Measurements from ENCODE around the gene RBM47.
"Not testable (repeated sequence)": the region's sequence is repeated elsewhere in the genome, so short reads cannot be mapped to it uniquely, and the experiment has no call there.

RBM47 gene

GRCh38 chr4:40481977-40482376, 147.7 kb downstream of the RBM47 start:
- no peak for DNase-seq

DNA sequence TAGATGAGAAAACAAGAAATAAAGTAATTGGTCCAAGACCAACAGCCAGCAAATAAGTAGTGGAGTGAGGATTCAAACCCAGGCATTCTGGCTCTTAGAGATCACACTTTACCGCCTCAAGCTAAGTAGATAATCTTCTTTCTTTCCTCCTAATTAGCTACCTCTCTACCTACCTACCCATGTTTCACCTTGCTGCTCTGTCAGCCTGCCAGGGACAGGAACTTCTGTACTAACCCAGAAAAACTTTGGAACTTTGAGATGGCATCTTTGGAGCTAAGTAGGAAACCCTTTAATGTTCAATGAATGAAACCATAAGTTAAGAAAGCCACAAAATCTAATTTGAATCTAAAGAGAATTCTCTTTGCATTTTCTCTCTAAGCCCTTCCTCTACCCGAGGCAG, 149.4 kb downstream of the RBM47 start:
- DNase-seq, result no peak

GRCh38 chr4:40479378-40479777, 150.3 kb downstream of the RBM47 start:
- no peak for DNase-seq

- DNase-seq, result no peak
Measured at GRCh38 chr4:40475609-40476008, 154.1 kb downstream of the RBM47 start.

GRCh38 chr4:40473578-40474388, 155.9 kb downstream of the RBM47 start:
- no peak for DNase-seq

DNA sequence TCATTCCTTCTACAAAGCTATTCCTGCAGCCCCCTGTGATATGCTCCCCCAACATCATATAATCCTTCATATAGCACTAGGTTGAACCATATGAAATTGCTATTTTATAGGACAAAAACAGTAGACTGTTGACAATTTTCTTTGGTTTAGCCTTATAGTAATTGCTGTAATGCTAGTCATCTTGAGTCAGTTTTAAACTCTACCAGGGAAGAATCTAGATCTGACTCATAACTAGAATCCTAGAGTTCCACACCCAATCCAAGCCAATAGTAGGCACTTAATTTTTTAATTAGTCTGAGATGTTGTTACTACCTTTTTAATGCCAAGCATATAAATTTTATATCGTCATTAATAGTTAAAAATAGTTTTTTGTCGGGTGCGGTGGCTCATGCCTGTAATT, 157.7 kb downstream of the RBM47 start:
- DNase-seq, result no peak

GRCh38 chr4:40466789-40467188, 162.9 kb downstream of the RBM47 start:
- no peak for DNase-seq

GRCh38 chr4:40462326-40462725, 167.3 kb downstream of the RBM47 start:
- DNase-seq, result no peak

DNA sequence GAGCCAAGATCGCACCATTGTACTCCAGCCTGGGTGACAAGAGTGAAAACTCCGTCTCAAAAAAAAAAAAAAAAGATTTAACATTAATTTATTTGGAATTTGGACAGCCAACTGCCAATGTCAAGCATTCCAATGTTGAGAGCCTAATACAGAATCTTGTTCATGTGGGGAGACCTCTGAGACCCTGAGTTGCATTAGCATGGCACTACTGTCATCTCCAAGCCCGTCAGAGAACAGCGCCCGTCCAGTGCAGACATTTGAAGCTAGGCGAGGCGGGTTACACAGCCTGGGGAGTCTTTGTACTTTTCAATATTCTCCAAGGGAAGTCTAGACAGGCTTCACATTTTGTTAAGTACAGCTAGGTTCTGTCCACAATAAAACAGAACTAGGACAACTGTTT, 167.8 kb downstream of the RBM47 start:
- DNase-seq, result no peak

DNA sequence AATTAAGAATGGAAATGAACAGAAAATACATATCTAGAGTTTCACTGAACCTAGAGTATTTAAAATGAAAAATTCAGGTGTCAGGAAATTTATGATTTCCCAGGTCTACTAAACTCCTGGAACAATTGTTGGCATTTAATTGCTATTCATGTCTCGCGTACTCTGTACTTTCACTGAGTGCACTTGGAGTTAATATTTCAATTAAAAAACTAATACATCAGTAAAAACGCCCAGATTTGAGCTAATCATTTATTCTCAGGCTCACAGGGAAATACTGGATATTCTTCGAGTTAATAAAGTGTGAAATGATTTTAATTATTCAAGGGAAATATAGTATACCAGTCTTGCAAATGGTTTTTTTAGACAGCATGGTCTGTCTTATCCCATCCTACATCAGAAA, 168.6 kb downstream of the RBM47 start:
- no peak for DNase-seq

DNA sequence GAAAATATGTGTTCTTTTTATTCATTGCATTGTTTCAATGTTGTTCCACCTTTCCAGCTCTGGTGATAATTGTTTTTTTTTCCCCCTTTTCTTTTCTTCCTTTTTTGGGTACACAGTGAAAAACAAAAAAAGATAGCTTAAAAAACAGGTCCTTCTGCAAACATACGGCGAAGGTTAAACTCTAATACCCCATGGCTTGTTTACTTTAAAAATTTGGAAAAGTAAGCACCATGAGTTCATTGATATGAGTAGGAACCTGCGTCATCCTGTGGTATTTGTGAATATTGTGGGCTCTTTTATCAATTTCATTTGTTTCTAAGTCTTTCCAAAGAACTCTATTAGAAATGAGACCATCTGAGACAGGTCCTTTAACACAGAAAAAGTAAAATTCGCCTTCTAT, 171.0 kb downstream of the RBM47 start:
- DNase-seq, result no peak

DNA sequence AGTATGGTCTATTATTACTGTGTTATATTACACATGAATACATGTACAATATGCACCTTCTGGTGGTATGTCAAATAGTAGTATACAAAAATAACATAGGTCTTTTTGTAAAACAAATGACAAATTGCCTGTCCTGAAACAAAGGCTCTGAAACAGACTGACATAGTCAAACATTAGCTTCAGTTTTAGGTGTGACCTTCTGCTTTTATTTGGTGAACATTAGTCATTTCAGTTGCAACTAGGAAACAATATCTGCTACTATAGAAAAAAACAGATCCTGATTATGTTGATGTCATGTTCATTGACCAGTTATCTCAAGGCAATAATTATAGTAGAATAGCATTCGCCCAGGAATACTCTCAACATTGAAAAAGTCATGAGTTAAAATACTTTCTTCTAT, 171.6 kb downstream of the RBM47 start:
- DNase-seq, result no peak

DNA sequence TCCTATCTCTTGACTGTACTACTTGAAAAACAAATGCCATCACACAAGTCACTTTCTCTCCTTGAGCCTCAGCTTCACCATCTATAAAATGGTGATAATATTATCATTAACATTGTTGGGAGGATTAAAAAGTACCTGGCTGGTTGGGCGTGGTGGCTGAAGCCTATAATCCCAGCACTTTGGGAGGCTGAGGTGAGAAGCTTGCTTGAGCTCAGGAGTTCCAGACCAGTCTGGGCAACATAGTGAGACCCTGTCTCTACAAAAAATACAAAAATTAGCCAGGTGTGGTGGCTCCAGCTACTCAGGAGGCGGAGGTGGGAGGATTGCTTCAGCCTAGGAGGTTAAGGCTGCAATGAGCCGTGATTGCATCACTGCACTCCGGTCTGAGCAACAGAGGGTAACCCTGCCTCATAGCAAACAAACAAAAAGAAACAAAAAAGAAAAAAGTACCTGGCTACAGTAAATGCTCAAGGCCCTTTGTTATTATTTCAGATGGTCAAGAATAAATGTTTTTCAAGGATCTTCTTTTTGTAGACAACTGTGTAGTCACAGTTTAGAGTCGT, 174.2 kb downstream of the RBM47 start:
- DNase-seq, result no peak

DNA sequence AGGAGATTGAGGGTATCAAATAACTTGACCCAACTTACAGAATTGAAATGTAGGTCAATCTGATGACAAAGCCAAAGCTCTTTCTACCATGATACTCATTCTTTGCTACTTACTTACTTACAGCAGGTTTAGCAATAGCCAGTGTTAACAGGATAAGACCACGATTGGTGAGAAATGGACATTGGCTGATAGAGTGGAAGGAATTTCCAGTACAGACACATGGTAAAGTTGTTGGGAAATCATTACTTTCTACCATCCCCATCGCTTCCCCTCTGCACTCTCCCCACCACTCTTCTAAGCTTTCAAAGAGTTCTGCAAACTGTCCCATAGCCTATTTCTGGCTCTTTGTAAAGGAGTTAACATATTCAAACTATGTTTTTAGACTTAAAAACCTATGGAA, 174.8 kb downstream of the RBM47 start:
- no peak for DNase-seq

DNA sequence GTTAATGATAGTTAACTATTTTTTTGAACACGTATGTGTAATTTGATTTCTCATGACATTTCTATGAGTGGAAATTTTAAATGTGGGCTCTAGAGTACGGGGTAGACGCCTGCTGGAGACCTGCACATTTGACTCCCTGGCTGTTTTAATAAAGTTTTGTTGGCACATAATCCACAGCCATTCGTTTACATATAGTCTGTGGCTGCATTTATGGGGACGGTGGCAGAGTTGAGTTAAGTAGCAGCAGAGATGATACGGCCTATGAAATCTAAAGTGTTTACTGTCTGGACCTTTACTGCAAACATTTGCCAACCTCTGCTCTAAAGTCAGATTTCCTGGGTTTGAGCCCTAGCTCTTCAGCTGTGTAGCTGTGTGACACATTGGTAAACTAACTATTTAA, 175.8 kb downstream of the RBM47 start:
- no peak for DNase-seq

GRCh38 chr4:40448875-40449274, 180.8 kb downstream of the RBM47 start:
- DNase-seq, result no peak

GRCh38 chr4:40446839-40447238, 182.8 kb downstream of the RBM47 start:
- DNase-seq, result no peak

- DNase-seq, result not testable (repeated sequence)
Measured at GRCh38 chr4:40446261-40446750, 183.4 kb downstream of the RBM47 start.

GRCh38 chr4:40445671-40446070, 184.0 kb downstream of the RBM47 start:
- DNase-seq, result no peak

DNA sequence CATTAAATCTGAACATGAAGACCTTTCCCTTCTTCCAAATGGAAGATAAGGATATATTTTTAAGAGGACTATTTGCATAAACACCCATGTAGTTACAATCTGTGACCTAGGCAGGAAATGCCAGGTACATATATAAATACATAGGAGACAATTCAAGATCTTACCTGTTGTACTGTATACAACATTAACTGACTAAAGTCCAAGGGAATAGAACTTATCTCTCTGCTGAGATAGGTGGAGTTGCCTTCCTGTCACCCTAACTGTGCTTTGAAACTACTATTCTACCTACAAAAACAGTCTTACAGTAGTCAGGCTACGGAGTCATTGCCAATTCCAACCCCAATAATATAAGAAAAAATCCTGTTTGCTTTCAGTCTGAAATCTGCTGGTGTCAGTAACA, 188.2 kb downstream of the RBM47 start:
- DNase-seq, result no peak

GRCh38 chr4:40439519-40439918, 190.1 kb downstream of the RBM47 start:
- no peak for DNase-seq

DNA sequence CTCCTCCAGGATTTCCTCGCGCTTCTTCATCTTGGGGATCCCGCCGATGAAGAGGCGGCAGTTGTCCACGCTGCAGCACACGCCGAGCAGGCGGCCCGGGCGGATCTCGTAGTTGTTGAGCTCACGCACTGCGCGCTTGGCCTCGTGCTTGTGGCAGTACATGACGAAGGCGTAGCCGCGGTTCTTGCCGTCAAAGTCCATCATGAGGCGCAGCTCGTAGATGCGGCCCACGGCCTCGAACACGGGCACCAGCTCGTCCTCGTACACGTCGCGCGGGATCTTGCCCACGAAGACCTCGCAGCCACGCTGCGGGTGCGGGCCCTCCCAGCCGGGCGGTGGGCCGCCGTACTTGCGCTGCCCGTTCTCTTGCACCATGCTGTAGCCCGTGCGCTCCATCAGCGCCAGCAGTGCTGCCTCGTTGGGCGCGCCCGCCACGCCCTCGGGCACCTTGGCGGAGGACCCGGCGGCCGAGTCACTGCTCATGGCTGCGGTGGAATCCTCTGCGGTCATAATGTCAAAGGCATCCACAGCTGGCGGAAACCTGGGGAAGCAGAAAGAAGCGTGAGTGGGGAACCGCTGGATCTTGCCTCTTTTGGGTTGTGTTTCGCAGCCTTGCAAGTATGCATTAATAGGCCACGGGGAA, 191.2 kb downstream of the RBM47 start:
- no peak for DNase-seq

DNA sequence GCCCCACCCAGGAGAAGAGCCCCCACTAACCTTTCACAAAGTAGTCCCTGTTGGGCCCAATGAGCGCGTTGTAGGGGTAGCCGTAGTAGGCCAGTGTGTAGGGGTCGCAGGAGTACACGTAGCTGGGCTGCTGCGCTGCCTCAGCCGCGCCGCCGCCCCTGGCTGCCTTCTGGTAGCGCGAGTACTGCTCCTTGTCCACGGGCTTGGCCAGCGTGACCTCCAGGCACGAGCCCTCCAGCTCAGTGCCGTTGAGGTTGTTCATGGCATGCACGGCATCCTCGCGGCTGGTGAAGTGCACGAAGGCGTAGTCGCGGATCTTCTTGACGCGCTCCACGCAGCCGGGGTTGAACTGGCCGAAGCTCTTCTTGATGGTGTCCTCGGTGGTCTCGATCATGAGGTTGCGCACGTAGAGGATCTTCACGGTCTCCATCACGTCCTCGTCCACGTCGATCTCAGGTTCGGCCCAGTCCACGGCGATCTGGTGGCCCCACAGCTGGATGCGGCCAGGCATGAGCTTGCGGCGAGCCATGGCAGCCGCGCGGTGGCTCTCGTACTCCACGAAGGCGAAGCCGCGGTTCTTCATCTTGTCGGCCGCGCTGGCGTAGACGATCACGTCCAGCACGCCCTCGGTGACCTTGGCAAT, 191.8 kb downstream of the RBM47 start:
- DNase-seq, result no peak

DNA sequence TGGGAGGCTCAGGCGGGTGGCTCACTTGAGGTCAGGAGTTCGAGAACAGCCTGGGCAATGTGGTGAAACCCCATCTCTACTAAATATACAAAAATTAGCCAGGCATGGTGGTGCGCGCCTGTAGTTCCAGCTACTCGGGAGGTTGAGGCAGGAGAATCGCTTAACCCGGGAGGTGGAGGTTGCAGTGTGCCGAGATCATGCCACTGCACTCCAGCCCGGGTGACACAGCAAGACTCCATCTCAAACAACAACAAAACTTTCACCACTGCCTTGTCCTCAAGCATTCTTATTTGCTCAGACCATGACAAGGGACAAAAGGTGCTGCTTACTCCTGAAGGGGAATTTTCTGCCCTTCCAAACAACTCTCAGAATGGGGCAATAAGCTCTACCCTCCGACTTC, 194.4 kb downstream of the RBM47 start:
- DNase-seq, result not testable (repeated sequence)

All from NCI-H2227 treated with DMSO at 0.1 percent for 48 hours (cell line).